Fibroblast of skin of right biceps (primary cell): ENCODE data around the gene KTI12.
A peak's percentile ranks its signal among the peaks of the same experiment; 100 is the strongest.
"Not testable (repeated sequence)": the region's sequence is repeated elsewhere in the genome, so short reads cannot be mapped to it uniquely, and the experiment has no call there.

Experiments
- DNase-seq: peaks from one replicate; pipeline ENCODE4 v3.0.0-alpha.2; 2013

The KTI12 gene

DNA sequence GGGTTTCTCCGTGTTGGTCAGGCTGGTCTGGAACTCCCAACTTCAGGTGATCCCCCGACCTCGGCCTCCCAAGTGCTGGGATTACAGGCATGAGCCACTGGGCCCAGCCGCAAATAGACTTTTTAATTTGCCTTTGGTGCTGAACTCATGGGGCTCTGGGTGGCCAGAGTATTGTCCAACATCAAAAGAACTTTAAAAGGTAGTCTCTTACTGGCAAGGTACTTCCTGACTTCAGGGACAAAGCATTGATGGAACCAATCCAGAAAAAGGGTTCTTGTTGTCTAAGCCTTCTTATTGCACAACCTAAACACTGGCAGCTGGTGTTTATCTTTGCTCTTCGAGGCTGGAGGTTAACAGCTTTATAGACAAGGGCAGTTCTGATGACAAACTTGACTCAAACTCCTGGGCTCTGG lies 3.8 kb upstream of the KTI12 start:
- DNase-seq = no peak

DNA sequence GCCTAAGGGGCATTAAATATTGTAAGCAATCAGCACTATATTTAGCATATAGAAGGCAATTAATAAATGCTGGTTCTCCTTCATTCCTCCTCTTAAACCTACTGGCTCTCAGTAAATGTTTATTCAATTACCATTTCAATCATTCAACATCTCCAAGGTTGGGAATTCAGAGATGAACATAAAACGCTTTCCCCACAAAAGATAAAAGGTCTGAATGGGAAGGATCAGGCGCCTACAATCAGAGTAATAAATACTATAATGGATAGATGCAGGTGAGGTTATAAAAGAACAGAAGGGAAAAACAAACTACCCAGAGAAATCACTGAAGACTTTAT lies 407 bp upstream of the KTI12 start:
- DNase-seq = no peak

DNA sequence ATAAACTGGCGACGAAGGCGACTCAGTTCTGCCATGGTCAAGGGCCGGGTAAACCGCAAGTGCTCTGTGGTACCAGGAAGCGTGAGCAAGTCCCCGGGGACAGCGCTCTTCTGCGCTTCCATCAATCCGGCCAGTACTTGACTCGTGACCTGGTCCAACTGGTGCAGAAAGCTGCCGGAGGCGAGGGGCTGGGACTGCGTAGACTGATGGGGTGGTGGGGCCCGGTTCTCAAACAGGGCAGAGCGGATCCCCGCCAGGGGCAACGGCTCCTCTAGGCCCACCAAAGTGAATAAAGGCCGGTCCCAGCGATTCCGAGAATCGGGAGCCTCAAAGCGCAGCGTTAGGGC lies 852 bp downstream of the KTI12 start:
- peak; percentile 49 for DNase-seq

DNA sequence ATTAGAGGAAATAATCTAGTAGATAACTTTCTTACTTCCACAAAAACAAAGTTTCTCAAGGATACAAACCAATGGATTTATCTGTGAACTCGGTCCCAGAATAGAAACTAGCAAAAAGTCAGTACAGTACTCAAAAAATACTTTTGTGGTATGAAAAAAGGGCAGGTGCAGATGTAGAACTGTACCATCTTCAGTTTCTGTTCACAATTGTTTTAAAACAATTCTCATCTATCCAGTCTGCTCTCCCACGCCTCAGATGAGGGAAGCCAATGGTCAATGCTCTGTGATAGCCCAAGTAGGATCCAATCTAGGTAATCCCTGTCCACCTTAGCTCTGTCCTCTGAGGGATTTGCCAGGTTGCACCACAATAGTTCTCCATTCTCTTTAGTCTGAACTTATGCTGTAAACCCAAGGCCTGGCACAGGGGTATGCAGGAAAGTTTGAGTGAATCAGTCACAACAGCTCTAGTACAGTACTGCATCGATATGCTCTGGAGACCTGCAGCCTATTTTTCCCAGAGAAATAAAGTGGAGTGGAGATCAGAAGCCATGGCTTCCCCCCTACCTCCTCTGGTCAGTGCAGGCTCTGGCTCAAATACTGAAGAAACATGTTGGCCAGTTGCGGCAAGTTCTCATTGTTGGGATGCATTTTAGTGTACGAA lies 1.4 kb downstream of the KTI12 start:
- DNase-seq = no peak

DNA sequence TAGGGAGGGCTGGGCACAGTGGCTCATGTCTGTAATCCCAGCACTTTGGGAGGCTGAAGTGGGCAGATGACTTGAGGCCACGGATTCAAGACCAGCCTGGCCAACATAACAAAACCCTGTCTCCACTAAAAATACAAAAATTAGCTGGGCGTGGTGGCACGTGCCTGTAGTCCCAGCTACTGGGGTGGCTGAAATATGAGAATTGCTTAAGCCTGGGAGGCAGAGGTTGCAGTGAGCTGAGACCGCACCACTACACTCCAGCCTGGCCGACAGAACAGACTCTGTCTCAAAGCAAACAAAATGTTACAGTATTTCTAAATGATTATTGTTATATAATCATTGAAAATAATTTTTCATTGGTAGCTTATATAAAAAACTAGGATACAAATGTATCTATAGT lies 4.8 kb downstream of the KTI12 start:
- not testable (repeated sequence) for DNase-seq

DNA sequence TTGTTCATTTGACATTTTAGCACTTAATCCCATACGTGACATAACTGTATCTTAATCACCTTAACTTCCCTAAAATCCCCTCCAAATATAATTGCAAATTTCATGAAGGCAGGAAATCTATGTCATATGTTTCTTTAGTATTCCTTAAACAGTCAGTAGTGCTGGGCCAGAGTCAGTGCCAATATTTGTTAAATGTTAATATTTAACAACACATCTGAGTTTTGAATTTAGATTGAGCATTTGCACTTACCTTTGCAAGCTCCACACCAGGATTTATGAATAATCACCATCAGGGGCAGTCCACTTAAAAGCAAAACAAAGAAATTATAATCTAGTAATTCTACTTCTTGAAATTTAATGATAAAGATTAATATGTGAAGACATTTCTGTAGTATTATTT lies 5.3 kb downstream of the KTI12 start:
- no peak for DNase-seq

DNA sequence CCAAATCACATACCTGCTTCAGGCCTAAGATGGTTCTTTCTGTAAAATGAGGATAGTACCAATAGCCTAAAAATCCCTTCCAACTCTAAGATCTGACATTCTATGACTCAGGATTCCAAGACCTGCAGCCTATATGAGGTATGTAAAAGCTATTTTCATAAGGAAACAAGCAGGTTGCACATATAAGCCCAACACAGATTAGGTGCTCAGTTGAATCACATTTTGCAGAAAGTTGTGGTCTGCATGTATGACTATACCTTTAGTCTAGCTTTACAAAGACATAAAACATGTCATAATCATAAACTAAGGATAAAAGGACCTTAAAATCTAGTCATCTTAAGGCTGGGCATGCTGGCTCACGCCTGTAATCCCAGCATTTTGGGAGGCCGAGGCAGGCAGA lies 7.3 kb downstream of the KTI12 start:
- no peak for DNase-seq

DNA sequence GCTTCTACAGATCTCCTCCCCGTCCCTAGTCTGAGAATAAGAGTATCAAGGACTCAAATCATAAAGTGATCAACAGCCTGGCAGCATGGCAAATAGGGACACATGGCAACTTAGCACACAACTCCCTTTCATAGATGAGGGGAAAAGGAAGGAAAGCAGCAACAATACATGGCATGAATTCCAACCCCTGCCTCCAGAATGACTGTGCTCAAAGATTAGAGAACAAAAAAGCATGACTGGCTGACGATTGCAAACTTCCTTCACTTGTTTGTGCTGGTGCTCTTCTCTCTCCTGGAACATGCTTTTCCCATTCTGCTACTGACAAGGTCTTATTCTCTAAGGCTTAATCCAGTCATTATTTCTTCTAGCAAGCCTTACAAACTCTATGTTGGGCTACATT lies 11.5 kb downstream of the KTI12 start:
- no peak for DNase-seq

DNA sequence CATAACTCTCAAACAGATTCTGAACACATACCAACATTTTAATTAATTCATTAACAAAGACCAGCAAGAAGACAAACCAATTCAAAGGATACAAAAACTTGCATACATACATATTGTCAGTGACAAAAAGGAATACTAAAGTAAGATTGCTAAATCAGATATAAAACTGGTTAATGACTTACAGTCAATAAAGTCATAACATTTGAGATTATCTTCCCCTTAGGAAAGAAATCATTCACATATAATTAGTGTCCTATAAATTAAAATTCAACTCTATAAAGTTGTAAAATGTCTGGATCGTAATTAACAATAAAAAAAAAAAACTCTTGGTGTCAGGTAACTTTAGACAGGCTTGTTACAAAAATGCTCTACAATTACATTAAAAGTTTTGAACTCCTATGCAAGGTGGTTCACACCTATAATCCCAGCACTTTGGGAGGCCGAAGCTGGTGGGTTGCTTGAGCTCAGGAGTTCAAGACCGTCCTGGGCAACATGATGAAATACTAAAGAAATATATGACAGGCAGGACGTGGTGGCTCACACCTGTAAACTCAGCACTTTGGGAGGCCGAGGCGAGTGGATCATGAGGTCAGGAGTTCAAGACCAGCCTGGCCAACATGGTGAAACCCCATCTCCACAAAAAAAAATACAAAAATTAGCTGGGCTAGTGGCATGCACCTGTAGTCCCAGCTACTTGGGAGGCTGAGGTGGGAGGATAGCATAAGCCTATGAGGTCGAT lies 25.4 kb downstream of the KTI12 start:
- DNase-seq = no peak

DNA sequence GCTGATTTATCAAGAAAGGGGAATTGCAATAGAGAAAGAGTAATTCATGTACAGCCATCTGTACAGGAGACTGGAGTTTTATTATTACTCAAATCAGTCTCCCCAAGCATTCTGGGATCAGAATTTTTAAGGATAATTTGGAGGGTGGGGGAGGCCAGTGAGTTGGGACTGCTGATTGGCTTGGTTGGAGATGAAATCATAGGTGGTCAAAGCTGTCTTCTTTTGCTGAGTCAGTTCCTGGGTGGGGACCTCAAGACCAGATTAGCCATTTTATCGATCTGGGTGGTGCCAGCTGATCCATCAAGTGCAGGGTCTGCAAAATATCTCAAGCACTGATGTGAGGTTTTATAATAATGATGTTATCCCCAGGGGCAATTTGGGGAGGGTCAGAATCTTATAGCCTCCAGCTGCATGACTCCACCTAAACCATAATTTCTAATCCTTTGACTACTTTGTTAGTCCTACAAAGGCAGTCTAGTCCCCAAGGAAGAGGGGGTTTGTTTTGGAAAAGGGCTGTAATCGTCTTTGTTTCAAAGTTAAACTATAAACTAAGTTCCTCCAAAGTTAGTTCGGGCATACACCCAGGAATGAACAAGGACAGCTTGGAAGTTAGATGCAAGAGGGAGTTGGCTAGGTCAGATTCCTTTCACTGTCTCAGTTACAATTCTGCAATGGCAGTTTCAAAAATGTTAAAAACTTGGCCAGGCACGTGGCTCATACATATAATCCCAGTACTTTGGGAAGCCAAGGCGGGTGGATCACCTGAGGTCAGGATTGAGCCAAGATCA lies 26.2 kb downstream of the KTI12 start:
- DNase-seq = peak; percentile 39

DNA sequence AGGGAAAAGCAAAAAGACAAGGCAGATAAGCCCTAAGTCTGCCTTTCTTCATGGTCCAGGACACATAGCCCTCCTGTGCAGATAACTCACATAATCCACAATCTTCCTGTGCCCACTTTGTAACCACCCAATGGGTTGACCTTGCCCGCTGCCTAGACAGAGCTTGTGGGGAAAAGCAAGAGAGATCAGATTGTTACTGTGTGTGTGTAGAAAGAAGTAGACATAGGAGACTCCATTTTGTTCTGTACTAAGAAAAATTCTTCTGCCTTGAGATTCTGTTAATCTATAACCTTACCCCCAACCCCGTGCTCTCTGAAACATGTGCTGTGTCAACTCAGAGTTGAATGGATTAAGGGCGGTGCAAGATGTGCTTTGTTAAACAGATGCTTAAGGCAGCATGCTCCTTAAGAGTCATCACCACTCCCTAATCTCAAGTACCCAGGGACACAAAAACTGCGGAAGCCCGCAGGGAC lies 27.5 kb downstream of the KTI12 start:
- DNase-seq = not testable (repeated sequence)

DNA sequence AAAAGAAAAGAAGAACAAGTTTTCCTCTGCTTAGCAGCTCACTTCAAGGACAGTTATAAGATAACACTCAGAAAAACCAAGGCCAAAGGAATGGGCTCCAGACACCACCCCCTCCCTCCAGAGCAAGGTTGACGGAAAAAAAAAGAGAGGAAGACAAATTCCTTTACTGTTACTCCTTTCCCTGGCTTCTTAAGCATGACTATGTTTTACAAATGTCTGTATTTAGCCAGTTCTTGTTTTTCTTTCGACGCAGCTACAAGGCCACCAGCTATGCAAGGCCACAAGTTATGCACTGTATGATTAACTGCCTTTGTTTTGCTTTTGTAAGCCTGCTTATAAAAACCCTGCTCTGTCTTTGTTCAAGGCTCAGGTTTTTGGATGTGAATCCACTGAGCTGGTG lies 28.1 kb downstream of the KTI12 start:
- DNase-seq = peak; percentile 96

DNA sequence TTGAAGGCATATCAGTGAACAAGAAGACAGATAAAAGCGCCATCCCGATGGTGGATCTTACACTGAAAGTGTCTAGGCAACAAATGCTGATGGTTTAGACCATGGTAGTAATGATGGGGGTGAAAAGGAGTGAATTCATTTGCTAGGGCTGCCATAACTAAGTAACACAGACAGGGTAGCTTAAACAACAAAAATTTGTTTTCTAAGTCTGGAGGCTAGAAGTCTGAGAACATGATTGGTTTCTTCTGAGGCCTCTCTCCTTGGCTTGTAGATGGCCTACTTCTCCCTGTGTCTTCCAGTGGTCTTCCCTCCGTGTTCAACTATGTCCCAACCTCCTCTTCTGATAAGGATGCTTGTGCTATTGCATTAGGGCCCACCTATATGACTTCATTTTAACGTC lies 29.7 kb downstream of the KTI12 start:
- DNase-seq = no peak

DNA sequence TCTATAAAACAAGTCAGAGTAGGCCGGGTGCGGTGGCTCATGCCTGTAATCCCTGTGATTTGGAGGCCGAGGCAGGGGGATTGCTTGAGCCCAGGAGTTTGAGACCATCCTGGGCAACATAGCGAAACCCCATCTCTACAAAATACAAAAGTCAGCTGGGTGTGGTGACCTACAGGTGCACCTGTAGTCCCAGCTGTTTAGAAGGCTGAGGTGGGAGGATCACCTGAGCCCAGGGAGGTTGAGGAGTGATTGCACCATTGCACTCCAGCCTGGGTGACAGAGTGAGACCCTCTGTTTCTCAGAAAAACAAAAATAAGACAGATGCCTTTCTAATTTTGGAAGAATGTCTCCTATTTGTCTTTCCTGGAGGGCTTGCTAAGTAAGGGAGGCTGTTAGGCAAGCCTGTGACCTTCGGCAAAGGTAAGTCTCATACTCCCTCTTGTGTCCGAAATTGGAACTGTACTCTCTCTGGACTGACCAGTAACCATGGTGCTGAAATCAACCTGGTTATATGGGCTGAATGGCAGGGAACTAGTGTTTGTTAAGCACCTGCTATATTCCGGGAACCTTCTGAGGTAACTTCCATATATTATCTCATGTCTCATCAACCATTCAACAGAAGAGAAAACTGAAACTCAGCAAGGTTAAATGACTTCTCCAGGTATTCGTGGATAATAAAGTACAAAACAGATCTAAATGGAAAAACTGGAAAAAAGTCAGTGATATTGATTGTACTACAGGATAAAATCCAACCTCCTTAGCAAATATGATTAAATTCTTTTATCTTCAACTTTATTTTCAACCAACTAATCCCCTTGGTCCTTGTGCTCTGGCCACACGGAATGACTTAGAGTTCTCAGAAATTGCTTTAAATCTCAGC lies 31.3 kb downstream of the KTI12 start:
- peak; percentile 86 for DNase-seq

DNA sequence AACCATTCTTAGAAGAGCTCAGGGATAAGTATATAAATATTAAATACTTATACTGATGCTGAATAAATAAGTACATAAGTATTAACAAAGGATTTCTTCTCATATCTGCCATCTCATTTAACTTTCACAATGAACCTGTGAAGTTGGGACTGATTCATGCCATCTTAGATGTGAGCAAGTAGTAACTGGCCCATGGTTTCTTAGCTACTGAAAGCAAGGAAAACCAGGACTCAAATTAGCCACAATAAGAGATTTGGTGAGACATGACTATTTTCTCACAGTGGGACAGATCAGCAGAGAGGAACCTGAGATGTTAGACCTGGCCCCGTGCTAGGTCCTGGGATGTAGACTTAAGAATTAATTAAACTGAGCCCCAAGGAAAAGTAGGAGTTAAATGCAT lies 34.9 kb downstream of the KTI12 start:
- DNase-seq = no peak

DNA sequence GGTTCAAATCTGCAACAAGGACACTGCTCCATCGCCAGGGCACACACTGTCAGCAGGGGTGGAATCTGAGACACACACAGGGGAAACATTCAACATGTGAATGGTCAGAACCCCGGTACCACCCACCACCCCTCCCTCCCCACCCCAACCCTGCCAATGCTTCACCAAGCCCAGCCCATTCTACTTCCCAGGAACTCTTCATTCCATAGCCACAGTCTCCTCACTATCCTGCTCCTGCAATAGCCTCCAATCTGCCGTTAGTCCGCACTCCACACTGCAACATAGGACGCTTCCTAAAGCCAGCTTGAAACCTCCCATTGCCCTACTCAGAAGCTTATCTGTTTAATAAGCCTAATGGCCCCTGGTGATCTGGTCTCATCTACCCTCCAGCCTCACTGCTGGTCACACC lies 35.6 kb downstream of the KTI12 start:
- no peak for DNase-seq

DNA sequence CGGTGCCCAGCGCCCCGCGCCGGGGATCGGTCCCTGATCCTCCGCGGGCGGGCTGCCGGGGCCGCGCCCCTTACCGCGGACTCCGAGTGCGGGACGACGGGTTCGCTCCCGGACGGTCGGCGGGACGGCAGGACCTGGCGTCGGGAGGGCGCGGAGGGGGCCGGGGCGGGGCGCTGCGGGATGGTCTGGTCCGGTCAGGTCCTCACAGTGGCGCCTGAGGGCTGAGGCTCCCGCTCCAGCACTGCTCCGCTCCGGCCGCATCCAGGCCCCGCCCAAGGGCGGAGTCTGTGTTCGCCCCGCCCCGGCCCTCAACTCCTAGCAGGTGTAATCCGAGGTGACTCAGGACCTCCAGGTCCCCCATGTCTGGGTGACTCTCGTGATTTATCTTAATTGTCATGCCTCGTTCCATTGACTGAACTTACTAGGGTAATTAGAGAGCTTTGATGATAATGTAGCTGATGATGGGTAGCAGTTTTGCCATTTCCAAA lies 43.1 kb downstream of the KTI12 start, which contains the start of gene RAB3B:
Gene RAB3B (minus strand): TSS at position 223 of the 488 bp plus-strand sequence. CDS start 13,583 bp downstream, outside the sequence.
- peak; percentile 65 for DNase-seq

DNA sequence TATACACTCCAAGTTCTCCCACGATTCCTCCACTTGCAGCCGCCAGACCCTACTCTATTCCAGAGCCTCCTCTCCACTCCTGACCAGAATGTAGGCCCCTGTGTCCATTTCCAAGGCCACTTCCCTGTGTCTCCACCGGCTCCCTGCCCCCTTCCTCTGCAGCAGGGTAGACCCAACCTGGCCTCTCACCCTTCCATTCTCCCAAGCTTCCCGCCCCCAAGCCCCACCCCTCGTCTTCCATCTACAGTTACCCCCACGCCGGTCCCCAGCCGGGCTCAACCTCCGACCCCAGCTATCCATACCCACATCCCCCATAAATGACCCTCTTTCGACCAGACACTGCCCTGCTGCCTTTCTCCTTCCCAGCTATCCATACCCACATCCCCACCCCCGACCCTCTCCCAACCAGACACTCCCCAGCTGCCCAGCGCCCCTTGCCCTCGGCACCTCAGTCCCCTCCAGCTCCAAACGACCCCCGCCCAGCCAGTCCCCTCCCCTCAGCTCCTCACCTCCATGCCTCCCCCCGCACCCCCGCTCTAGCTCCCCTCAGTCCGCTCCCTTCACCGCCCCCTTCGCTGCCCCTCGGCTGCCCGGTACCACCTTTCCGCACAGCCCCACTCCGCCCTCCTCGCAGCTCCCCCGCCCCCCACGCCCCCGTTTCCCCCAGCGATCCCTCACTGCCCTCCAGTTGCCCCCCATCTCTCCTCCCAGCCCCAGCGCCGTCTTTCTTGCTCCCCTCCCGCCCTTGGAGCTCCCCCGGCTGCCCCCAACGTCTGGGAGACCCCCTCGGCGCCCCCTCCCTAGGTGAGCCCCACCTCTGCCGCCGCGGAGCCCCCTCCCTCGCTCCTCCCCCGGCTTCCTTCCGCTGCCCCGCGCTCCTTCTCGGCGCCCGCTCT lies 43.8 kb downstream of the KTI12 start:
- DNase-seq = no peak

DNA sequence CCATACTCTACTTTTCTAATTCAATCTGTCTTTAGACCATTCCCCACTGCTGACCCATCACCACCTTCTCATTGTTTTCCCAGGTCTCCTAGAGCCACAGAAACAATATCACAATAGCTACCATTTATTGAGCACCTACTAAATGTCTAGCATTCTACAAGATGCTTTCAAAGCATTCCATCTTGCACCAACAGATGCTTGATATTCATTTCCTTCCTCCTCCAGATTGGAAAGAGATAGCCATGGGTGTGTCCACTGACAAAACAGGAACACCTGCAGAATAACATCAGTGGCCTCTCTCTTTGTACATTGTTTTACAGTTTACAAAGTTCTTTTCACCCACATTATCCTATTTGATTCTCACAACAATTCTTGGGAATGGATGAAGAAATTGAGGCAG lies 45.4 kb downstream of the KTI12 start:
- DNase-seq = no peak

DNA sequence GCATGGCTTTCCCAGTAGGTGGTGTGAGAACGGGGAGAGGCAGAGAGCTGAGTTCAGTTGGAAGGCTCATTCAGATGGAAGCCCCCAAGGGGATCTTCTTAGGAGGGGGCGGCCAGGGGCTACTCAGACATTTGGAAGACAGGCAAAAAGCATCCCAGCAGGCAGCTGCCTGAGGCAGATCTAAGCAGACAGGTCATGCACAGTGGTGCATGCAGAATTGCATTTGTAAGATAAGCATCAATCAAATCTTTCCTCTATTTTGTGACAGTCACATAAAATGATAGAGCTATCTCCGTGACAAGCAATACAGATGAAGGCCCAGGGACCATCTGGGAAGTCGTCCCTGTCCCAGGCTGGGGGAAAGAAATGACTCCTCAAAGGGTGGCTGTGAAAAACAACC lies 46.9 kb downstream of the KTI12 start:
- DNase-seq = no peak

DNA sequence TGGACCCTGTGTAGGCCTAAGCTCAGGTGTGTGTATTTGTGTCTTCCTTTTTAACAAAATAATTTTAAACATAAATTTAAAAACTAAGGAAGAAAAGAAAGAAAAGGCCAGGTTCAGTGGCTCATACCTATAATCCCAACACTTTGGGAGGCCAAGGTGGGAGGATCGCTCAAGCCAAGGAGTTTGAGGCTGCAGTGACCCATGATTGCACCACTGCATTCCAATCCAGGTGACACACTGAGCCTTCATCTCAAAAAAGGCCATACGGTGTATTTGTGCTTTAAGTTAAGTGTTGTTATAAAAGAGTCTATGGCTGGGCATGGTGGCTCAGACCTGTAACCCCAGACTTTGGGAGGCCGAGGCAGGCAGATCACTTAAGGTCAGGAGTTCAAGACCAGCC lies 51.4 kb downstream of the KTI12 start:
- DNase-seq = no peak
